Loucy (cell line): Measurements from ENCODE around the gene P2RY8.
"Not testable (repeated sequence)": the region's sequence is repeated elsewhere in the genome, so short reads cannot be mapped to it uniquely, and the experiment has no call there.

ENCODE experiments used
- H2AFZ ChIP-seq: fragments of 200-600 bp; sonication (generic); 2 replicates; pipeline ENCODE4 v1.6.0; 2016; ENCODE audit warnings: antibody characterized with exemption, mild to moderate bottlenecking, low read length, moderate library complexity
- H3F3A ChIP-seq: fragments of 200-600 bp; 2 replicates; pipeline ENCODE4 v1.6.0; 2016; ENCODE audit warnings: antibody characterized with exemption, low read depth, mild to moderate bottlenecking
- H3K27me3 ChIP-seq: fragments of 200-600 bp; sonication (generic); 2 replicates; pipeline ENCODE4 v1.6.1; 2014; ENCODE audit warnings: low read length, mild to moderate bottlenecking; ENCODE audit not compliant: insufficient read depth, poor library complexity, severe bottlenecking
- H3K36me3 ChIP-seq: fragments of 200-600 bp; sonication (generic); 2 replicates; pipeline ENCODE4 v1.6.1; 2016; ENCODE audit warnings: low read length; ENCODE audit not compliant: insufficient read depth
- H3K4me1 ChIP-seq: fragments of 200-600 bp; sonication (generic); 2 replicates; pipeline ENCODE4 v1.5.1; 2014; ENCODE audit warnings: low read length, mild to moderate bottlenecking; ENCODE audit not compliant: insufficient read depth, poor library complexity, severe bottlenecking
- H3K4me2 ChIP-seq: fragments of 200-600 bp; sonication (generic); 2 replicates; pipeline ENCODE4 v1.6.0; 2014; ENCODE audit warnings: antibody characterized with exemption, low read length, low read depth, mild to moderate bottlenecking; ENCODE audit not compliant: poor library complexity, severe bottlenecking
- H3K4me3 ChIP-seq: fragments of 200-600 bp; sonication (generic); 2 replicates; pipeline ENCODE4 v1.5.1; 2014; ENCODE audit warnings: low read length, mild to moderate bottlenecking, mixed read lengths; ENCODE audit not compliant: poor library complexity, severe bottlenecking
- H3K79me2 ChIP-seq: fragments of 200-600 bp; sonication (generic); 2 replicates; pipeline ENCODE4 v1.6.1; 2014; ENCODE audit warnings: low read length; ENCODE audit not compliant: insufficient read depth
- H3K9ac ChIP-seq: fragments of 200-600 bp; sonication (generic); 2 replicates; pipeline ENCODE4 v1.6.0; 2014; ENCODE audit warnings: mild to moderate bottlenecking, low read depth, low read length, moderate library complexity; ENCODE audit not compliant: poor library complexity, severe bottlenecking
- H3K9me2 ChIP-seq: fragments of 200-600 bp; sonication (generic); replicated peaks from 2 replicates; pipeline ENCODE4 v1.6.1; 2016; ENCODE audit warnings: low read depth, low read length, mixed read lengths
- H3K9me3 ChIP-seq: fragments of 200-600 bp; sonication (generic); 2 replicates; pipeline ENCODE4 v1.6.1; 2014; ENCODE audit warnings: mild to moderate bottlenecking, antibody characterized with exemption, low read length, low read depth; ENCODE audit not compliant: insufficient read depth
- H4K20me1 ChIP-seq: fragments of 200-600 bp; sonication (generic); 2 replicates; pipeline ENCODE4 v1.6.0; 2014; ENCODE audit warnings: antibody characterized with exemption, low read length, mild to moderate bottlenecking; ENCODE audit not compliant: insufficient read depth, poor library complexity, severe bottlenecking
- CTCF ChIP-seq: fragments of 200-600 bp; sonication (generic); conservative IDR thresholded peaks from 2 replicates; pipeline ENCODE4 v1.5.1; 2014; ENCODE audit warnings: mild to moderate bottlenecking, antibody characterized with exemption, low read length
- EZH2phosphoT487 ChIP-seq: fragments of 200-600 bp; IDR thresholded peaks from 2 replicates; pipeline ENCODE4 v1.6.1; 2018; ENCODE audit warnings: antibody characterized with exemption, mild to moderate bottlenecking, moderate library complexity, borderline replicate concordance

The P2RY8 gene

DNA sequence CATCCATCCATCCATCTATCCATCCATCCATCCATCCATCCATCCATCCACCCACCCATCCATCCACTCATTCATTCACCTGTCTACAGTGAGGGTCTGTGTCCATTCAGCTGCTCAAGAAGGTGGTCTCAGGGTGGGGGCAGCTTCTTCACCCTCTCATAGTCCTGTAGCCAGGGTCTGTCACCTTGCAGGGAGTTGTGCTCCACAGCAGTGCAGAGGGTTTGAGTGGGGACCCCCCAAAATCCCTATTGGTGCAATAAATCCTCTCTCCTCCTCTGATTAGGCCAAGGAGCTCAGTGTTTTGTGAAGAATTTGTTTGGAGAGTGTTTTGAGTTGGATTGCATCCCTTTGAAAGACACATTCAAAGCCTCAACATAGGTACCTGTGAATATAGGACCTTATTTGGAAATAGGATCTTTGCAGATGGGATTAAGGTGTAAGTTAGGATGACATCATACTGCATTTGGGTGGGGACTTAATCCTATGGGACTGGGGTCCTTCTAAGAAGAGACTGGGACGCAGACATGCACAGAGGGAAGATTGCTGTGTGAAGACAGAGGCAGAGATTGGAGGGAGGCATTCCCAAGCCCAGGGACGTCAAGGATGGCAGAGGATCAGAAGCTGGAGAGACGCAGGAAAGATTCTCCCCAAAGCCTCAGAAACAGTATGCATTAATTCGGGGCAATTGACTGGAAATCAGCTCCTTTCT, 12.0 kb downstream of the P2RY8 start:
- H3K4me3 ChIP-seq: no peak overlapping the region
- H3K9me3 ChIP-seq: no peaks in the 10 kb centered on the region
- H3K36me3 ChIP-seq: peaks cover 10% of the 10 kb centered on the region; the same call in 1 of the 2 replicates
- TF ChIP-seq CTCF (no peak), EZH2phosphoT487 (no peak)
- no peaks in the 10 kb centered on the region for H3K27me3 ChIP-seq
- no peak overlapping the region for H2AFZ ChIP-seq
- H3K9ac ChIP-seq: no peak overlapping the region
- no peaks in the 10 kb centered on the region for H3K9me2 ChIP-seq
- H3K4me1 ChIP-seq: peaks cover 8% of the 10 kb centered on the region
- H3K4me2 ChIP-seq: no peak overlapping the region
- H4K20me1 ChIP-seq: peaks cover 69% of the 10 kb centered on the region
- H3K79me2 ChIP-seq: peaks cover 93% of the 10 kb centered on the region
- H3F3A ChIP-seq: no peaks in the 10 kb centered on the region

- H3K36me3 ChIP-seq, H3K4me1 ChIP-seq, H3K9ac ChIP-seq, H3K27me3 ChIP-seq, H3K4me2 ChIP-seq, H3K9me2 ChIP-seq, H3F3A ChIP-seq, H3K9me3 ChIP-seq, H2AFZ ChIP-seq, H3K4me3 ChIP-seq: not testable (repeated sequence)
- H4K20me1 ChIP-seq: peaks cover 69% of the 10 kb centered on the region
- peaks cover 88% of the 10 kb centered on the region for H3K79me2 ChIP-seq
These were observed 14.1 kb downstream of the P2RY8 start for GRCh38 chrX:1522905-1523304.

DNA sequence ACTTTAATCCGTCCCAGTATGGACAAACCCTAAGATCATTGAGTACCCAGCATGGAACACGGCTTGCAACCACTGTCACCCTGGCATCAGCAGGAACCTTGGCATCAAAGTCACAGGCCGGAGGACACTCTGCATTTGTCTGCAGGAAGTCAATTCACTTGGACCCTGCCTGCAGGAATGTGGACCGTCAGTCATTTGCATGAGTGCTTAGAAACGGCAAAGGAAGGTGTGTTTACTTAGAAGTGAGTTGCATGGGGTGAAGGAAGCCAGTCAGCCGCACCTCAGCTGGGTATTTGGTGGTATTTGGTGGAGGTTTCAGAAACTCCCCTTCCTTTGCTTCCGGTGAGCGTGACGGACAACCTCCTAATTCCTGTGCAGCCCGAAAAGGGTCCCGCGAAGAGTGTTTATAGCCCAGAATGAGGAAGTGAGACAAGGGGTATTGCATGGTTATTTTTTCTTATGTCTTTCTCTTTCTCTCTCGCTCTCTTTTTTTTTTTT, 15.5 kb downstream of the P2RY8 start:
- H2AFZ ChIP-seq: no peak overlapping the region
- TF ChIP-seq CTCF (no peak), EZH2phosphoT487 (no peak)
- peaks cover 58% of the 10 kb centered on the region for H4K20me1 ChIP-seq
- no peak overlapping the region for H3K9ac ChIP-seq
- no peaks in the 10 kb centered on the region; the same call in 1 of the 2 replicates for H3K36me3 ChIP-seq
- H3K79me2 ChIP-seq: peaks cover 86% of the 10 kb centered on the region
- H3F3A ChIP-seq: no peaks in the 10 kb centered on the region
- H3K9me3 ChIP-seq: no peaks in the 10 kb centered on the region
- no peaks in the 10 kb centered on the region for H3K4me1 ChIP-seq
- no peak overlapping the region for H3K4me2 ChIP-seq
- H3K27me3 ChIP-seq: no peaks in the 10 kb centered on the region
- no peaks in the 10 kb centered on the region for H3K9me2 ChIP-seq
- H3K4me3 ChIP-seq: no peak overlapping the region

DNA sequence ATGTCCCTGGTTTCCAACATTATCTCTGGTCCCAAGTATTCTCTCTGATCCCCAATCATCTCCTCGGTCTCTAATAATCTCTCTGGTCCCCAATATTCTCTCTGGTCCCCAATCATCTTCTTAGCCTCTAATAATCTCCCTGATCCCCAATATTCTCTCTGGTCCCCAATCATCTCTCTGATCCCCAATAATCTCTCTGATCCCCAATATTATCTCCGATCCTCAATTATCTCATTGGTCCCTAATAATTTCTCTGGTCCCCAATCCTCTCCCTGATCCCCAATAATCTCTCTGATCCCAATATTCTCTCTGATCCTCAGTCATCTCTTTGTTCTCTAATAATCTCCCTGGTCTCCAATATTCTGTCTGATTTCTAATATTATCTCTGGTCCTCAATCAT, 16.6 kb downstream of the P2RY8 start:
- TF ChIP-seq EZH2phosphoT487 (no peak), CTCF (no peak)

More for the DNA sequence above, 16.6 kb downstream of the P2RY8 start:
- Histone ChIP-seq H3K4me1 (no peaks in the 10 kb centered on the region), H3K4me2 (no peak overlapping the region), H3K4me3 (no peak overlapping the region), H3K9me2 (no peaks in the 10 kb centered on the region), H4K20me1 (peaks cover 47% of the 10 kb centered on the region), H3K9me3 (no peaks in the 10 kb centered on the region), H2AFZ (no peak overlapping the region), H3K36me3 (no peaks in the 10 kb centered on the region; the same call in 1 of the 2 replicates), H3K27me3 (no peaks in the 10 kb centered on the region), H3K9ac (no peak overlapping the region), H3K79me2 (peaks cover 84% of the 10 kb centered on the region), H3F3A (no peaks in the 10 kb centered on the region)
